ENCODE data around the gene PTGER1.

DNA sequence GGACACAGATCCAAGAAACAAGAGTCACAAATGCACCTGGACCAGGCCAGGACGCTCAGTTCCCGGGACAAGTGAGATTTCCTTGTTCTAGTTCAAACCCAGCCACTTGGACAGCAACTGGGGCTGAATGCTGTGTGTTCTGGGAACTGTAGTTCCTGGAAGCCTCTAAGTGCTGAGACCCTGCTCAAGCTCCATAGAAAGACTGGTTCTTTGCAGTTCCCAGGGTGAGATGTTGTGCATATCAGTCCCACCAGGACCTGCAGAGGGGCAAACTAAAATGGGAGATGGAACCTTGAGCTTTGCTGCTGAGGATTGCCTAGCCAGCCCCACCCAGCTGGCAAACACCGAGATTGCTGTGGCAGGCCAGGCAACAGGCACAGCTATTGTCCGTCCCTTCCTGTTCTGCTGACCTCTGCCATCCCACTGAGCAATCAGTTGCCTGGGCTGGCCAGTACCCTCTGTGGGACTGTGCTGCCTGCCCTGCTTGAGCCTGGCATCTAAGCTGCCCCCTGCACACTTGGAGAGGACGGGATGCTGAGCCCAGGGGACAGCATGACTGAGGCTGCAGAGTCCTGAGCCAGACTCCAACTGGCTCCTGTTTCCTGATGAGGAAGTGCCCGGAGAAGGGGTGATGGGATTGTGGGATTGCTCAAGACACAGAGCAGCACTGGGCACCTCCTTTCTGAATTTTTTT is 22.2 kb upstream of the PTGER1 start:
- TF ChIP-seq, protein P1, sequence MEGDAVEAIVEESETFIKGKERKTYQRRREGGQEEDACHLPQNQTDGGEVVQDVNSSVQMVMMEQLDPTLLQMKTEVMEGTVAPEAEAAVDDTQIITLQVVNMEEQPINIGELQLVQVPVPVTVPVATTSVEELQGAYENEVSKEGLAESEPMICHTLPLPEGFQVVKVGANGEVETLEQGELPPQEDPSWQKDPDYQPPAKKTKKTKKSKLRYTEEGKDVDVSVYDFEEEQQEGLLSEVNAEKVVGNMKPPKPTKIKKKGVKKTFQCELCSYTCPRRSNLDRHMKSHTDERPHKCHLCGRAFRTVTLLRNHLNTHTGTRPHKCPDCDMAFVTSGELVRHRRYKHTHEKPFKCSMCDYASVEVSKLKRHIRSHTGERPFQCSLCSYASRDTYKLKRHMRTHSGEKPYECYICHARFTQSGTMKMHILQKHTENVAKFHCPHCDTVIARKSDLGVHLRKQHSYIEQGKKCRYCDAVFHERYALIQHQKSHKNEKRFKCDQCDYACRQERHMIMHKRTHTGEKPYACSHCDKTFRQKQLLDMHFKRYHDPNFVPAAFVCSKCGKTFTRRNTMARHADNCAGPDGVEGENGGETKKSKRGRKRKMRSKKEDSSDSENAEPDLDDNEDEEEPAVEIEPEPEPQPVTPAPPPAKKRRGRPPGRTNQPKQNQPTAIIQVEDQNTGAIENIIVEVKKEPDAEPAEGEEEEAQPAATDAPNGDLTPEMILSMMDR (IDR thresholded peaks at IDR 0.05): no peak
- no peak for TF ChIP-seq ZFX (IDR thresholded peaks at IDR 0.05; ENCODE audit: borderline replicate concordance)
